ENCODE measurements around the gene SLC30A10. TPM values are rescaled to one million over a fixed set of nuclear protein-coding genes. Genes with fewer than 3 reads are reported as not detected.
"Not testable (repeated sequence)": the region's sequence is repeated elsewhere in the genome, so short reads cannot be mapped to it uniquely, and the experiment has no call there.

Gene SLC30A10
- total RNA-seq, 1 experiment from 2014 or later: not detected

DNA sequence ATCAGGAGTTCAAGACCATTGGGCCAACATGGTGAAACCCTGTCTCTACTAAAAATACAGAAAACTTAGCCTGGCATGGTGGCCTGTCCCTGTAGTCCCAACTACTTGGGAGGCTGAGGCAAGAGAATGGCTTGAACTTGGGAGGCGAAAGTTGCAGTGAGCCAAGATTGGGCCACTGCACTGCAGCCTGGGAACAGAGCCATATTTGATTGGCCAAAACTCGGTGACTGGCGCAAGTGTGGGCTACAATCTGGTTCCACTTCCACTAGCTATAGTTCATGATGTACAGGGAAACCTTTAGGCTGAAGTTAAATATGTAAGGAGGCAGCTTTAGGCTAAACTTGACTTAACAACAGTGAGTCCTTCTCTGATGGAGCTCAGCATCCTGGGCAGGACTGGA lies 20.2 kb downstream of the SLC30A10 start:
- POLR2A ChIA-PET (ENCODE audit: low non-redundant PET): no interaction called here
- intact Hi-C loops (cut with micrococcal nuclease; ENCODE audit: unreplicated experiment): no loop called here
- no peaks in the 10 kb centered on the region for H3K36me3 ChIP-seq (ENCODE audit: insufficient read depth, low read length, poor library complexity, severe bottlenecking)
- no peaks in the 10 kb centered on the region for H3K4me1 ChIP-seq (ENCODE audit: insufficient read depth, low read length, poor library complexity, severe bottlenecking)
- no peak overlapping the region for H3K4me3 ChIP-seq (ENCODE audit: low read depth, low read length, poor library complexity, severe bottlenecking)
- H3K27ac ChIP-seq (ENCODE audit: low read depth, low read length, poor library complexity, severe bottlenecking): no peak overlapping the region
- BruUV-seq (replicated peaks): no TSS peak
- peaks cover 24% of the 10 kb centered on the region for H3K27me3 ChIP-seq (replicated peaks; ENCODE audit: insufficient read depth, low read depth, low read length, poor library complexity)
- CTCF ChIA-PET: no interaction called here
- H3K9me3 ChIP-seq (ENCODE audit: low read depth, low read length, poor library complexity, severe bottlenecking): no peaks in the 10 kb centered on the region
- TF ChIP-seq EZH2 (IDR thresholded peaks at IDR 0.05; ENCODE audit: borderline replicate concordance, low read depth, low read length, poor library complexity, severe bottlenecking): no peak
- TF ChIP-seq, protein P1, sequence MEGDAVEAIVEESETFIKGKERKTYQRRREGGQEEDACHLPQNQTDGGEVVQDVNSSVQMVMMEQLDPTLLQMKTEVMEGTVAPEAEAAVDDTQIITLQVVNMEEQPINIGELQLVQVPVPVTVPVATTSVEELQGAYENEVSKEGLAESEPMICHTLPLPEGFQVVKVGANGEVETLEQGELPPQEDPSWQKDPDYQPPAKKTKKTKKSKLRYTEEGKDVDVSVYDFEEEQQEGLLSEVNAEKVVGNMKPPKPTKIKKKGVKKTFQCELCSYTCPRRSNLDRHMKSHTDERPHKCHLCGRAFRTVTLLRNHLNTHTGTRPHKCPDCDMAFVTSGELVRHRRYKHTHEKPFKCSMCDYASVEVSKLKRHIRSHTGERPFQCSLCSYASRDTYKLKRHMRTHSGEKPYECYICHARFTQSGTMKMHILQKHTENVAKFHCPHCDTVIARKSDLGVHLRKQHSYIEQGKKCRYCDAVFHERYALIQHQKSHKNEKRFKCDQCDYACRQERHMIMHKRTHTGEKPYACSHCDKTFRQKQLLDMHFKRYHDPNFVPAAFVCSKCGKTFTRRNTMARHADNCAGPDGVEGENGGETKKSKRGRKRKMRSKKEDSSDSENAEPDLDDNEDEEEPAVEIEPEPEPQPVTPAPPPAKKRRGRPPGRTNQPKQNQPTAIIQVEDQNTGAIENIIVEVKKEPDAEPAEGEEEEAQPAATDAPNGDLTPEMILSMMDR (conservative IDR thresholded peaks at IDR 0.05; ENCODE audit: low read depth, low read length): no peak
- no peak for DNase-seq (ENCODE audit: low spot score)

DNA sequence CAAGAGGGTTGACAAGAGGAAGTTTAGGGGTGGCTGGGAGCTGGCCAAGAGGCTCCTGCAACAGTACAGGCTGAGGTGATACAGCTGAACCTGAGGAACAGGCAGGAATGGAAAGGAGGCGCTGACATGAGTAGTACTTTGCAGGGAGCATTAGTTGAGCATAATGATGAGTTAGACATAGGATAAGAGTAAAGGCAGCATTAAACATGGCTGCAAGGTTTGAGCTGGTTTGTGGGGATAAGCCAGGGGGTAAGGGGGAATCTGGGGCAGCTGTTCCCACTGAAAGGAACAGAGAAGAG lies 20.6 kb downstream of the SLC30A10 start:
- POLR2A ChIA-PET (ENCODE audit: low non-redundant PET): no interaction called here
- BruUV-seq (replicated peaks): no TSS peak
- intact Hi-C loops (cut with micrococcal nuclease; ENCODE audit: unreplicated experiment): no loop called here
- H3K4me1 ChIP-seq (ENCODE audit: insufficient read depth, low read length, poor library complexity, severe bottlenecking): no peaks in the 10 kb centered on the region
- H3K36me3 ChIP-seq (ENCODE audit: insufficient read depth, low read length, poor library complexity, severe bottlenecking): no peaks in the 10 kb centered on the region
- CTCF ChIA-PET: no interaction called here
- no peaks in the 10 kb centered on the region for H3K9me3 ChIP-seq (ENCODE audit: low read depth, low read length, poor library complexity, severe bottlenecking)
- H3K4me3 ChIP-seq (ENCODE audit: low read depth, low read length, poor library complexity, severe bottlenecking): no peak overlapping the region
- TF ChIP-seq EZH2 (IDR thresholded peaks at IDR 0.05; ENCODE audit: borderline replicate concordance, low read depth, low read length, poor library complexity, severe bottlenecking): no peak
- TF ChIP-seq, protein P1 (conservative IDR thresholded peaks at IDR 0.05; ENCODE audit: low read depth, low read length): no peak
- no peak overlapping the region for H3K27ac ChIP-seq (ENCODE audit: low read depth, low read length, poor library complexity, severe bottlenecking)
- no peak for DNase-seq (ENCODE audit: low spot score)
- H3K27me3 ChIP-seq (replicated peaks; ENCODE audit: insufficient read depth, low read depth, low read length, poor library complexity): peaks cover 20% of the 10 kb centered on the region

DNA sequence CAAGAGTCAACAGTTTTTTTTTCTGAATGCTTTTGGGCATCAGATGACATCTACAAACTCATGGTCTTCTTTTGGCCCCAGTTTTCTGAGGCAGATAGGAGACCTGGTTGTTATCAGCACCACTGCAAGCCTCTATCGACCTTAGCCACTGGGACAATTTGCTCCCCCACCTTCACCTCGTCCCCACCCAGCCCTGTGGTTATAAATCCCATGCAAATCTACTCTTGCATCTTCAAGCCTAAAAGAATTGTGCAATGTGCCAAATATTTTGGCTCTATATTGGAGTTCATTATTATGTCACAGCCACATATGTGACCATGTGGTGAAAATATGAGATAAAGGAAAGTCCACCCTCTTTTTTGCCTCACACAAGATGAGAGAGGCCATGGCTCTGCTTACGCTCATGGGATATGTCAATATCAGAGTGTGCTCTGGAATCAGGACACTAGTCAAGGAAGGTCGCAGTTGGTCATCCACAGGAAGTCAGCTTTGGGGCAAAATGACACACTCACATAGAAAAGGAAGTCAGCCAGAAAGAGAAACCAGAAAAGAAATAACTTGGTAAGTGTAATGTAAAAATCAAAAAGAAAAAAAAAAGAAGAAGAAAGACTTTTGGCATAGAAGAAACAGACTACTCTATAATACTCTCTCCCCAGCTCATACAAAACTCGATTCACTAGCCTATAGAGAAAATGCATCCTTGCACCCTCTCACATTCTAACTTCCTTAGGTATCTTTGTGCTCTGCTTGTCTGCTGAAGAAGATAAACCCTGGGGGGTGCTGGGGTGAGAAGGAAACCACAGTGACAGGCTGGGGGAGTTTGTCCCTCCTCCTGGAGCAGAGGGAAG lies 21.2 kb downstream of the SLC30A10 start:
- POLR2A ChIA-PET (ENCODE audit: low non-redundant PET): no interaction called here
- H3K27me3 ChIP-seq (replicated peaks; ENCODE audit: insufficient read depth, low read depth, low read length, poor library complexity): peaks cover 20% of the 10 kb centered on the region
- no peaks in the 10 kb centered on the region for H3K4me1 ChIP-seq (ENCODE audit: insufficient read depth, low read length, poor library complexity, severe bottlenecking)
- DNase-seq (ENCODE audit: low spot score): no peak
- H3K36me3 ChIP-seq (ENCODE audit: insufficient read depth, low read length, poor library complexity, severe bottlenecking): no peaks in the 10 kb centered on the region
- intact Hi-C loops (cut with micrococcal nuclease; ENCODE audit: unreplicated experiment): no loop called here
- H3K4me3 ChIP-seq (ENCODE audit: low read depth, low read length, poor library complexity, severe bottlenecking): no peak overlapping the region
- no peak overlapping the region for H3K27ac ChIP-seq (ENCODE audit: low read depth, low read length, poor library complexity, severe bottlenecking)
- TF ChIP-seq, protein P1 (conservative IDR thresholded peaks at IDR 0.05; ENCODE audit: low read depth, low read length): no peak
- TF ChIP-seq EZH2 (IDR thresholded peaks at IDR 0.05; ENCODE audit: borderline replicate concordance, low read depth, low read length, poor library complexity, severe bottlenecking): no peak
- CTCF ChIA-PET: no interaction called here
- BruUV-seq (replicated peaks): no TSS peak
- no peaks in the 10 kb centered on the region for H3K9me3 ChIP-seq (ENCODE audit: low read depth, low read length, poor library complexity, severe bottlenecking)

DNA sequence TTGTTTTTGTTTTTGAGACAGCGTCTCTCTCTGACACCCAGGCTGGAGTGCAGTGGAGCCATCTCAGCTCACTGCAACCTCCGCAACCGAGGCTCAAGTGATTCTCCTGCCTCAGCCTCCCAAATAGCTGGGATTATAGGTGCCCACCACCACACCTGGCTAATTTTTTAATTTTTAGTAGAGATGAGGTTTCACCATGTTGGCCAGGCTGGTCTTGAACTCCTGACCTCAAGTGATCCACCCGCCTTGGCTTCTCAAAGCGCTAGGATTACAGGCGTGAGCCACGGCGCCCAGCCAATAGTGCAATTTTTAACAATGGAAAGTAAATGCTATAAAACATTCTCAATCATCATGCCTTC lies 21.8 kb downstream of the SLC30A10 start:
- BruUV-seq (replicated peaks); intact Hi-C loops (cut with micrococcal nuclease; ENCODE audit: unreplicated experiment): not testable (repeated sequence)
- POLR2A ChIA-PET (ENCODE audit: low non-redundant PET): interaction anchor here (0.6 kb wide), 1 partner anchor 14 kb away, joined by 4 read pairs; no protein-coding TSS in a partner anchor

More for the DNA sequence above, 21.8 kb downstream of the SLC30A10 start:
- H3K27me3 ChIP-seq (replicated peaks; ENCODE audit: insufficient read depth, low read depth, low read length, poor library complexity): peaks cover 18% of the 10 kb centered on the region
- H3K36me3 ChIP-seq (ENCODE audit: insufficient read depth, low read length, poor library complexity, severe bottlenecking); H3K4me3 ChIP-seq (ENCODE audit: low read depth, low read length, poor library complexity, severe bottlenecking); H3K9me3 ChIP-seq (ENCODE audit: low read depth, low read length, poor library complexity, severe bottlenecking); CTCF ChIA-PET; DNase-seq (ENCODE audit: low spot score); H3K27ac ChIP-seq (ENCODE audit: low read depth, low read length, poor library complexity, severe bottlenecking); H3K4me1 ChIP-seq (ENCODE audit: insufficient read depth, low read length, poor library complexity, severe bottlenecking): not testable (repeated sequence)
